ENCODE measurements around the gene SERPINB3.

- TF ChIP-seq, protein P1, sequence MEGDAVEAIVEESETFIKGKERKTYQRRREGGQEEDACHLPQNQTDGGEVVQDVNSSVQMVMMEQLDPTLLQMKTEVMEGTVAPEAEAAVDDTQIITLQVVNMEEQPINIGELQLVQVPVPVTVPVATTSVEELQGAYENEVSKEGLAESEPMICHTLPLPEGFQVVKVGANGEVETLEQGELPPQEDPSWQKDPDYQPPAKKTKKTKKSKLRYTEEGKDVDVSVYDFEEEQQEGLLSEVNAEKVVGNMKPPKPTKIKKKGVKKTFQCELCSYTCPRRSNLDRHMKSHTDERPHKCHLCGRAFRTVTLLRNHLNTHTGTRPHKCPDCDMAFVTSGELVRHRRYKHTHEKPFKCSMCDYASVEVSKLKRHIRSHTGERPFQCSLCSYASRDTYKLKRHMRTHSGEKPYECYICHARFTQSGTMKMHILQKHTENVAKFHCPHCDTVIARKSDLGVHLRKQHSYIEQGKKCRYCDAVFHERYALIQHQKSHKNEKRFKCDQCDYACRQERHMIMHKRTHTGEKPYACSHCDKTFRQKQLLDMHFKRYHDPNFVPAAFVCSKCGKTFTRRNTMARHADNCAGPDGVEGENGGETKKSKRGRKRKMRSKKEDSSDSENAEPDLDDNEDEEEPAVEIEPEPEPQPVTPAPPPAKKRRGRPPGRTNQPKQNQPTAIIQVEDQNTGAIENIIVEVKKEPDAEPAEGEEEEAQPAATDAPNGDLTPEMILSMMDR (IDR thresholded peaks at IDR 0.05): no peak
- TF ChIP-seq POLR2AphosphoS5 (IDR thresholded peaks at IDR 0.05): no peak
Measured at GRCh38 chr18:63626431-63626830, 35.3 kb downstream of the SERPINB3 start.

All from stomach (tissue), 4 donors.